Measurements from ENCODE around the gene MZT1.

DNA sequence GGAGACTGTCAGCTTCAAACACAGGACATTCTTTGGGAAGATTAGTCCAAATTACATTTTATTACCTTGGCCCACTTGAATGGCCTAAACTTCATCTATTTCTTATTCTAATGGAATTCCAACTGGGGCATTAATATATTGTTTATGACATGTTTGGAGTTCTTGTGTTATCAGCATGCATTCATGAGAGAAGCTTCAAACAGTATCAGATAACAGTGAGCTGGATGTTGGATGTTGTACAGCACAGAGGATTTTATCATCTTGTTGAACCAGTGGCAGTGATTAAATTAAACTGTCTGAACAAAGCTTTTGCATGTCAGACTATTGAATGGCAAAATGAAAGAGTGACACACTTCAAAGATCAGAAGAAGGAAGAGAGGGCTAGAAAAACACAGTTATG lies 50.0 kb downstream of the MZT1 start:
- TF ChIP-seq, protein P1, sequence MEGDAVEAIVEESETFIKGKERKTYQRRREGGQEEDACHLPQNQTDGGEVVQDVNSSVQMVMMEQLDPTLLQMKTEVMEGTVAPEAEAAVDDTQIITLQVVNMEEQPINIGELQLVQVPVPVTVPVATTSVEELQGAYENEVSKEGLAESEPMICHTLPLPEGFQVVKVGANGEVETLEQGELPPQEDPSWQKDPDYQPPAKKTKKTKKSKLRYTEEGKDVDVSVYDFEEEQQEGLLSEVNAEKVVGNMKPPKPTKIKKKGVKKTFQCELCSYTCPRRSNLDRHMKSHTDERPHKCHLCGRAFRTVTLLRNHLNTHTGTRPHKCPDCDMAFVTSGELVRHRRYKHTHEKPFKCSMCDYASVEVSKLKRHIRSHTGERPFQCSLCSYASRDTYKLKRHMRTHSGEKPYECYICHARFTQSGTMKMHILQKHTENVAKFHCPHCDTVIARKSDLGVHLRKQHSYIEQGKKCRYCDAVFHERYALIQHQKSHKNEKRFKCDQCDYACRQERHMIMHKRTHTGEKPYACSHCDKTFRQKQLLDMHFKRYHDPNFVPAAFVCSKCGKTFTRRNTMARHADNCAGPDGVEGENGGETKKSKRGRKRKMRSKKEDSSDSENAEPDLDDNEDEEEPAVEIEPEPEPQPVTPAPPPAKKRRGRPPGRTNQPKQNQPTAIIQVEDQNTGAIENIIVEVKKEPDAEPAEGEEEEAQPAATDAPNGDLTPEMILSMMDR (IDR thresholded peaks at IDR 0.05; ENCODE audit: low read depth, low read length, poor library complexity, severe bottlenecking) = no peak
- no peak for TF ChIP-seq EZH2phosphoT487 (IDR thresholded peaks at IDR 0.05; ENCODE audit: borderline replicate concordance, low read length)

Data from DOHH2 (cell line).